Measurements from ENCODE around the gene FAXC.
"Not testable (repeated sequence)": the region's sequence is repeated elsewhere in the genome, so short reads cannot be mapped to it uniquely, and the experiment has no call there.

The FAXC gene

DNA sequence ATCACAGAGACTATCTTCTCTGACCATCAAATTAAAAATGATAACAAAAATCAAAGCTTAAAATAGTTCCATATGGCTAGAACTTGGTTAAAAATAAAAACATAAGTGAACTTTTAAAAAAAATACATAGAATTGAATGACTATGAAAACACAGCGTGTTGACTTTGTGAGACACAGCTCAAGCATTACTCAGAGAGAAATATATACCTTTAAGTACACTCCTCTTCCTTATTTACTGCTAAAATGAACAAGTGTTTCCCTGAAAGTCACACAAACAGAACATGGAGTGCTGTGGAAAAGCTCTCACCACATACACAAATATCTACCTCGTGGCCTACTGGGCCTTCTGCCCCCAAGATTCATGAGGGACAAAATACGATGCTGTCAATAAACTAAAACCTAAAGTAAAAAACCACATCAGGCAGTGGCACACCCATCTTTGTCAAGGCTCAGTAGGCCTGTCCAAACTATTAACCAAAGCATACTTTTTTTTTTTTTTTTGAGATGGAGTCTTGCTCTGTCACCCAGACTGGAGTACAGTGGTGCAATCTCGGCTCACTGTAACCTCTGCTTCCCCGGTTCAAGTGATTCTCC, 7.5 kb downstream of the FAXC start:
- H3K9ac ChIP-seq (ENCODE audit: low read length) = no peak overlapping the region
- H3K36me3 ChIP-seq (ENCODE audit: control insufficient read depth, insufficient read depth, low read length) = no peaks in the 10 kb centered on the region
- no peaks in the 10 kb centered on the region for H3K27me3 ChIP-seq (ENCODE audit: control insufficient read depth, insufficient read depth, low read length)
- H3K9me3 ChIP-seq (ENCODE audit: control insufficient read depth, insufficient read depth, low read depth, low read length) = no peaks in the 10 kb centered on the region
- peaks cover 18% of the 10 kb centered on the region for H3K4me1 ChIP-seq (ENCODE audit: control insufficient read depth, insufficient read depth, low read length)
- H3K27ac ChIP-seq (ENCODE audit: low read depth, low read length) = no peak overlapping the region
- H3K4me3 ChIP-seq (ENCODE audit: low read depth, low read length) = no peak overlapping the region

DNA sequence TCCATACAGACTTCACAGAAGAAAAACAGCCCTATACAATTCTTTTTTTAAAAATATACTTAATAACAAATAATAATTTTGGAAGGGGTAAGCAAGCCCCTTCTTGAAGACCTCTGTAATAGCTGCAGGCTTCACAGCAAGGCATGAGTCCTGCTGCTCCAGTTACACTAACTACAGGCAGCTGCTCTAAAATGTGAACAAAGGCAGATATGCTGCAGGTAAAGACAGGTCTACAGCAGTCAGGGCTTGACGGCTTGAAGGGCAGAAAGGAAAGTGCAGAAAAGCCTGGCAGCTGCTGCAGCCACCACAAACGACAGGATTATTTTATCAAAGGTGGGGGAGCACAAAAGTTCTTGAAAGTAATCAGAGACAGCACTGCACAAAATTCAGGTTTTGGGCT, 11.3 kb downstream of the FAXC start:
- Histone ChIP-seq H3K9ac (ENCODE audit: low read length) (no peak overlapping the region), H3K27ac (ENCODE audit: low read depth, low read length) (no peak overlapping the region), H3K9me3 (ENCODE audit: control insufficient read depth, insufficient read depth, low read depth, low read length) (no peaks in the 10 kb centered on the region), H3K4me1 (ENCODE audit: control insufficient read depth, insufficient read depth, low read length) (peaks cover 8% of the 10 kb centered on the region; the same call in 1 of the 2 replicates), H3K36me3 (ENCODE audit: control insufficient read depth, insufficient read depth, low read length) (no peaks in the 10 kb centered on the region; the same call in 1 of the 2 replicates), H3K4me3 (ENCODE audit: low read depth, low read length) (no peak overlapping the region), H3K27me3 (ENCODE audit: control insufficient read depth, insufficient read depth, low read length) (no peaks in the 10 kb centered on the region)

DNA sequence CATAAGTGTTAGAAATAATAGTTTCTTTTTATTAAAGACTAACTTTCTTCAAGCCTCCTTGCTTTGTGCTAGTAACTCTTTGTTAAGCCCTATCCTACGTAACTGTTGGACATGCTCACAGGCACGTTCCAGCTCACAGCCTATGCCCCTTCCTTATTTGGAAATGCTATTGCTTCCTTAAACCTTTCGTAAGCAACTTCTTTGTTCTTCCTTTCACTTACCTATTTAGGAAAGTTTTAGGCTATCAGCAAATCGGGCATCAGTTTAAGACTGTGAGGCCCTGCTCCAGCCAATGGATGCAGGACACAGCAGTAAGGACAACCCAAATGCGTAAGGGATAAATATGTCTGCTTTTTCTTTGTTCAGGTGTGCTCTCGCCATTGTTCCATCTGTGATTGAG, 14.2 kb downstream of the FAXC start:
- H3K9me3 ChIP-seq (ENCODE audit: control insufficient read depth, insufficient read depth, low read depth, low read length); H3K4me3 ChIP-seq (ENCODE audit: low read depth, low read length); H3K27me3 ChIP-seq (ENCODE audit: control insufficient read depth, insufficient read depth, low read length); H3K9ac ChIP-seq (ENCODE audit: low read length); H3K4me1 ChIP-seq (ENCODE audit: control insufficient read depth, insufficient read depth, low read length); H3K36me3 ChIP-seq (ENCODE audit: control insufficient read depth, insufficient read depth, low read length): not testable (repeated sequence)
- H3K27ac ChIP-seq (ENCODE audit: low read depth, low read length) = peak overlapping the region; percentile 50; the same call in 1 of the 2 replicates

DNA sequence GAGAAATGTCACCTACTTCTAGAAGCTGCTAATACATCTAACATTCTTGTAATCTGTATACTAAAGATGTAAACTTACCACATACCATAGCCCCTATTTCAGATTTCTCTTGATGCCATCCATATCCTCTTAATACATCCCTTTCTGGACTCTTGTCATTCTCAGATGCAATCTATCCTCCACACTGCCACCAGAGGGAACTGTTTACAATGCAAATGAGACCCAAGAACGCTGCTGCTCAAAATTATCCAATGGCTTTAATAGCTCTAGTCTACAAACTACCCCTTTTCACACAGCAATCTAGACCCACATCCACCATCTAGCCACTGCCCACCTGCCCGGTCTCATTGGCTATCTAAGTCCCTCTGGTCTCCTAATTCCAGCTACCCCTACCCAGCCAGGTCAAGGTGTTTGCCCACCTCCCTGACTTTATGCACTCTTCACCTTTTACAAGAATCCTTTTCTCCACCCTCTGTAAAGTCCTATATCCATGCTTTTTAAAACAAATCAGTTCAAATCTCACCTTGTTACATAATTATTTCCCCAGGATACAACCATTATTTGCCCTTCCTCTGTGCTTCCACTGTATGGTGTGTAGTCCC, 14.8 kb downstream of the FAXC start:
- Histone ChIP-seq H3K9me3 (ENCODE audit: control insufficient read depth, insufficient read depth, low read depth, low read length) (no peaks in the 10 kb centered on the region), H3K36me3 (ENCODE audit: control insufficient read depth, insufficient read depth, low read length) (peaks cover 3% of the 10 kb centered on the region; the same call in 1 of the 2 replicates), H3K4me3 (ENCODE audit: low read depth, low read length) (no peak overlapping the region), H3K4me1 (ENCODE audit: control insufficient read depth, insufficient read depth, low read length) (peaks cover 8% of the 10 kb centered on the region; the same call in 1 of the 2 replicates), H3K9ac (ENCODE audit: low read length) (peak overlapping the region; percentile 65), H3K27ac (ENCODE audit: low read depth, low read length) (peak overlapping the region; percentile 20; the same call in 1 of the 2 replicates), H3K27me3 (ENCODE audit: control insufficient read depth, insufficient read depth, low read length) (no peaks in the 10 kb centered on the region)

DNA sequence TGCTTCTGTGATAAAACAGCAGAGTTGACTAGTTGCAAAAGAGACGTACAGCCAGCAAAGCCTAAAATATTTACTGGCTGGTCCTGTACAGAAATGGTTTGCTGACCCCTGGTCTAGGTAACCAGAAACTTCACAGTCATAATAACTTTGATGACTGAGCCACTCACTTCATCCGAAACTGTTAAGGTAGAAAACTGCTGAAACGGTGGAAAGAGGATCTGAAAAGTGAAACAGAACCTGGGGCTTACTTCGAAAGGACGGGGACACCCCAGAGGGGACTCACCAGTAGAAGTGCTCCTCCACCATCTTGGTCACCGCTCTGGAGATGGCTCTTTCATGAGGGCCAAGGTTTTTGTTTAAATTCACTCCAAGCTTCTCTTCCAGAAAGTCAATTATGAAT, 16.4 kb downstream of the FAXC start:
- Histone ChIP-seq H3K4me3 (ENCODE audit: low read depth, low read length) (no peak overlapping the region), H3K4me1 (ENCODE audit: control insufficient read depth, insufficient read depth, low read length) (peaks cover 4% of the 10 kb centered on the region; the same call in 1 of the 2 replicates), H3K27me3 (ENCODE audit: control insufficient read depth, insufficient read depth, low read length) (no peaks in the 10 kb centered on the region), H3K9ac (ENCODE audit: low read length) (no peak overlapping the region), H3K9me3 (ENCODE audit: control insufficient read depth, insufficient read depth, low read depth, low read length) (no peaks in the 10 kb centered on the region), H3K36me3 (ENCODE audit: control insufficient read depth, insufficient read depth, low read length) (peaks cover 3% of the 10 kb centered on the region; the same call in 1 of the 2 replicates), H3K27ac (ENCODE audit: low read depth, low read length) (no peak overlapping the region)

- Histone ChIP-seq H3K27me3 (ENCODE audit: control insufficient read depth, insufficient read depth, low read length) (no peaks in the 10 kb centered on the region), H3K27ac (ENCODE audit: low read depth, low read length) (no peak overlapping the region), H3K9ac (ENCODE audit: low read length) (no peak overlapping the region), H3K36me3 (ENCODE audit: control insufficient read depth, insufficient read depth, low read length) (peaks cover 6% of the 10 kb centered on the region), H3K9me3 (ENCODE audit: control insufficient read depth, insufficient read depth, low read depth, low read length) (no peaks in the 10 kb centered on the region), H3K4me1 (ENCODE audit: control insufficient read depth, insufficient read depth, low read length) (peaks cover 4% of the 10 kb centered on the region; the same call in 1 of the 2 replicates), H3K4me3 (ENCODE audit: low read depth, low read length) (no peak overlapping the region)
Observed at GRCh38 chr6:99331531-99331930, 17.9 kb downstream of the FAXC start.

DNA sequence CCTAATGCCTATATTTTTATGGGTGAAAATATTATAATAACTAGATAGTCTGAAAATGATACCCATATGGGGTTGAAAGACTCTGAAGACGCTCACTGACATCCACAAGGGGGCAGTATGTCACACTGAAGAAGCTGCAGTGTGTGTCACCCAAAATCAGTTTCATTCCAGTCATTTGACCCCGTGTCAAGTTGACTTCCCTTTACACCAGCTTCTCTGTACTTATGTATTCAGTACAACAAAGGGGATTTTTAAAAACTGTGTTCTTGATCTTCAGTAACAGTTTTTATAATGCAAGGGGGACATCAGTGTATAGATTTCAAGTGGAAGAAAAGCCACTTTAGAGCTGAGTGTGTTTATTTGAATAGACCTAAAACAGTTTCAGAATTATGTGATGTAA, 19.3 kb downstream of the FAXC start:
- Histone ChIP-seq H3K4me3 (ENCODE audit: low read depth, low read length) (no peak overlapping the region), H3K27ac (ENCODE audit: low read depth, low read length) (no peak overlapping the region), H3K9ac (ENCODE audit: low read length) (no peak overlapping the region), H3K27me3 (ENCODE audit: control insufficient read depth, insufficient read depth, low read length) (no peaks in the 10 kb centered on the region), H3K4me1 (ENCODE audit: control insufficient read depth, insufficient read depth, low read length) (peaks cover 4% of the 10 kb centered on the region; the same call in 1 of the 2 replicates), H3K9me3 (ENCODE audit: control insufficient read depth, insufficient read depth, low read depth, low read length) (no peaks in the 10 kb centered on the region), H3K36me3 (ENCODE audit: control insufficient read depth, insufficient read depth, low read length) (peaks cover 14% of the 10 kb centered on the region)

DNA sequence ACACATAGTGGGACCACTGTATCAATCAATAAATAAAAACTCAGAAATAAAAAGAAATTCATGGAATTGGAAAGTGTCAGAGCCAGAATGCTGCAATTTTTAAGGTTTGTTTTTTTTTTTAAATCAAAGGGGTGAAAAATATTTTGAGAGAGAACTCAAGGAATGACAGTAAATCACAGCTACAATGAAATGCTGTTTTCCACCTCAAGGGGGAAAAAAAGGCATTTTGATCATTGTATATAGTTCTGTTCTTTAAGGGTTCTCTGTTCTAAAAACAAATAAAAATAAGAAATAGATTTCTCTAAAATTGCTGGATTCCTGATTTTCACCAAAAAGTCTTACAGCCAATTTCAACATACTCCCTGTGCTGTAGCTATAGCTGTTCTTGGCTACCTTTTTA, 24.5 kb downstream of the FAXC start:
- no peaks in the 10 kb centered on the region for H3K4me1 ChIP-seq (ENCODE audit: control insufficient read depth, insufficient read depth, low read length)
- H3K9ac ChIP-seq (ENCODE audit: low read length) = no peak overlapping the region
- no peaks in the 10 kb centered on the region for H3K27me3 ChIP-seq (ENCODE audit: control insufficient read depth, insufficient read depth, low read length)
- no peak overlapping the region for H3K4me3 ChIP-seq (ENCODE audit: low read depth, low read length)
- peaks cover 22% of the 10 kb centered on the region for H3K36me3 ChIP-seq (ENCODE audit: control insufficient read depth, insufficient read depth, low read length)
- no peak overlapping the region for H3K27ac ChIP-seq (ENCODE audit: low read depth, low read length)
- H3K9me3 ChIP-seq (ENCODE audit: control insufficient read depth, insufficient read depth, low read depth, low read length) = no peaks in the 10 kb centered on the region

DNA sequence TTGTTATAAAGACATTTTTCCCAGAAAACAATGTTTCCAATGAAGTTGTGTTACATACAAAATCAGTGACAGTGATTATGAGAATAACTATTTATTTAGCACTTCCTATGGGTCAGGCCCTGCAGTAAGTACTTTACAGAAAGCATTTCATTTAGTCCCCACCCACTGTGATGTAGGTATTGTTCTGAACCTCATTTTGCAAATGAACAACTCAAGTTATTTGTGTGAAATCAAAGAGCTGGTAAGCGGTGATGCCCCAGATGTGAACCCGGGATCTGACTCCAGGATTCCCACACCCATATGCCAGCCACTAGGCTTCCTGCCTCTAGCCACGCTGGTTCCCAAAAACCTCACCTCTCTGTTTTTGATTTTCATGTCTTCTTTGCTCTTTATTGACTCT, 30.9 kb downstream of the FAXC start:
- Histone ChIP-seq H3K4me3 (ENCODE audit: low read depth, low read length) (no peak overlapping the region), H3K9me3 (ENCODE audit: control insufficient read depth, insufficient read depth, low read depth, low read length) (no peaks in the 10 kb centered on the region), H3K4me1 (ENCODE audit: control insufficient read depth, insufficient read depth, low read length) (no peaks in the 10 kb centered on the region), H3K9ac (ENCODE audit: low read length) (no peak overlapping the region), H3K27me3 (ENCODE audit: control insufficient read depth, insufficient read depth, low read length) (no peaks in the 10 kb centered on the region), H3K36me3 (ENCODE audit: control insufficient read depth, insufficient read depth, low read length) (peaks cover 13% of the 10 kb centered on the region), H3K27ac (ENCODE audit: low read depth, low read length) (no peak overlapping the region; the same call in 1 of the 2 replicates)

GRCh38 chr6:99312354-99312753, 37.1 kb downstream of the FAXC start:
- Histone ChIP-seq H3K4me3 (ENCODE audit: low read depth, low read length) (no peak overlapping the region), H3K9ac (ENCODE audit: low read length) (no peak overlapping the region), H3K36me3 (ENCODE audit: control insufficient read depth, insufficient read depth, low read length) (peaks cover 4% of the 10 kb centered on the region; the same call in 1 of the 2 replicates), H3K27me3 (ENCODE audit: control insufficient read depth, insufficient read depth, low read length) (no peaks in the 10 kb centered on the region), H3K9me3 (ENCODE audit: control insufficient read depth, insufficient read depth, low read depth, low read length) (no peaks in the 10 kb centered on the region), H3K4me1 (ENCODE audit: control insufficient read depth, insufficient read depth, low read length) (peaks cover 4% of the 10 kb centered on the region; the same call in 1 of the 2 replicates), H3K27ac (ENCODE audit: low read depth, low read length) (no peak overlapping the region)

GRCh38 chr6:99310553-99310952, 38.9 kb downstream of the FAXC start:
- H3K4me1 ChIP-seq (ENCODE audit: control insufficient read depth, insufficient read depth, low read length) = peaks cover 11% of the 10 kb centered on the region
- H3K36me3 ChIP-seq (ENCODE audit: control insufficient read depth, insufficient read depth, low read length) = peaks cover 7% of the 10 kb centered on the region; the same call in 1 of the 2 replicates
- H3K27me3 ChIP-seq (ENCODE audit: control insufficient read depth, insufficient read depth, low read length) = no peaks in the 10 kb centered on the region
- H3K4me3 ChIP-seq (ENCODE audit: low read depth, low read length) = no peak overlapping the region
- H3K9ac ChIP-seq (ENCODE audit: low read length) = no peak overlapping the region
- H3K27ac ChIP-seq (ENCODE audit: low read depth, low read length) = no peak overlapping the region
- no peaks in the 10 kb centered on the region for H3K9me3 ChIP-seq (ENCODE audit: control insufficient read depth, insufficient read depth, low read depth, low read length)
